ENCODE measurements around the gene ZNF823. TPM values are rescaled to one million over a fixed set of nuclear protein-coding genes. Genes with fewer than 3 reads are reported as not detected.

ZNF823 gene
- total and polyA plus RNA-seq, 2 donors (not counting 1 experiment from before 2014, with no cell fraction given) = 1.8 to 5.1 TPM

GRCh38 chr19:11705474-11705873 is 33.3 kb downstream of the ZNF823 start:
- Histone ChIP-seq H4K20me1 (ENCODE audit: control insufficient read depth, insufficient read depth, low read length, poor library complexity, severe bottlenecking) (no peaks in the 10 kb centered on the region), H3K4me2 (replicated peaks; ENCODE audit: low read depth, low read length, poor library complexity, severe bottlenecking) (no peak overlapping the region), H3K4me3 (ENCODE audit: control extremely low read depth in 1 of 5, extremely low read depth in 1 of 5, insufficient read depth in 1 of 5, low read depth in 2 of 5, low read length in 4 of 5) (no peak overlapping the region), H2AFZ (ENCODE audit: insufficient read depth, low read depth, low read length, poor library complexity, severe bottlenecking) (no peak overlapping the region), H3K36me3 (replicated peaks in 1 of 2; ENCODE audit: control extremely low read depth in 1 of 2, control insufficient read depth in 1 of 2, extremely low read depth in 1 of 2, insufficient read depth in 2 of 2, low read length in 1 of 2) (no peaks in the 10 kb centered on the region), H3K9me3 (ENCODE audit: control extremely low read depth in 1 of 3, control insufficient read depth in 2 of 3, insufficient read depth in 1 of 3, low read length in 2 of 3) (no peaks in the 10 kb centered on the region), H3K79me2 (ENCODE audit: control insufficient read depth, insufficient read depth, low read length) (no peaks in the 10 kb centered on the region), H3K27ac (ENCODE audit: low read length in 2 of 2) (no peak overlapping the region), H3K27me3 (replicated peaks in 1 of 4; ENCODE audit: control extremely low read depth in 1 of 4, control insufficient read depth in 3 of 4, insufficient read depth in 4 of 4, low read length in 3 of 4) (no peaks in the 10 kb centered on the region), H3K9ac (ENCODE audit: low read length) (no peak overlapping the region), H3K4me1 (ENCODE audit: control insufficient read depth in 2 of 2, insufficient read depth in 2 of 2, low read length in 2 of 2) (no peaks in the 10 kb centered on the region)
- TF ChIP-seq CTCF (IDR thresholded peaks at IDR 0.05) (no peak), EZH2 (IDR thresholded peaks at IDR 0.05; ENCODE audit: borderline replicate concordance, insufficient read depth, low read depth, low read length, poor library complexity, severe bottlenecking) (no peak)
- Mint-ChIP-seq H3K27me3 (peaks cover 11% of the 10 kb centered on the region), H3K4me3 (no peak overlapping the region), H3K9me3 (ENCODE audit: insufficient read depth) (no peaks in the 10 kb centered on the region), H3K4me1 (no peaks in the 10 kb centered on the region), H3K27ac (no peak overlapping the region)
- intact Hi-C loops (cut with micrococcal nuclease) = no loop called here
- WGBS (ENCODE audit: insufficient coverage) = no CpG with 5 or more reads among the region's 3 CpGs
- ChIA-PET CTCF (no interaction called here), POLR2A (no interaction called here)
- ATAC-seq (ENCODE audit: low read depth) (no peak), DNase-seq (no peak)

- ATAC-seq (ENCODE audit: low read depth) (no peak), DNase-seq (no peak)
- Mint-ChIP-seq H3K4me3 (no peak overlapping the region), H3K27ac (no peak overlapping the region), H3K9me3 (ENCODE audit: insufficient read depth) (no peaks in the 10 kb centered on the region), H3K4me1 (no peaks in the 10 kb centered on the region), H3K27me3 (peaks cover 15% of the 10 kb centered on the region)
- Histone ChIP-seq H2AFZ (ENCODE audit: insufficient read depth, low read depth, low read length, poor library complexity, severe bottlenecking) (no peak overlapping the region), H3K27ac (ENCODE audit: low read length in 2 of 2) (no peak overlapping the region), H4K20me1 (ENCODE audit: control insufficient read depth, insufficient read depth, low read length, poor library complexity, severe bottlenecking) (no peaks in the 10 kb centered on the region), H3K9me3 (ENCODE audit: control extremely low read depth in 1 of 3, control insufficient read depth in 2 of 3, insufficient read depth in 1 of 3, low read length in 2 of 3) (no peaks in the 10 kb centered on the region), H3K27me3 (replicated peaks in 1 of 4; ENCODE audit: control extremely low read depth in 1 of 4, control insufficient read depth in 3 of 4, insufficient read depth in 4 of 4, low read length in 3 of 4) (no peaks in the 10 kb centered on the region), H3K4me3 (ENCODE audit: control extremely low read depth in 1 of 5, extremely low read depth in 1 of 5, insufficient read depth in 1 of 5, low read depth in 2 of 5, low read length in 4 of 5) (no peak overlapping the region), H3K79me2 (ENCODE audit: control insufficient read depth, insufficient read depth, low read length) (no peaks in the 10 kb centered on the region), H3K36me3 (replicated peaks in 1 of 2; ENCODE audit: control extremely low read depth in 1 of 2, control insufficient read depth in 1 of 2, extremely low read depth in 1 of 2, insufficient read depth in 2 of 2, low read length in 1 of 2) (no peaks in the 10 kb centered on the region), H3K4me1 (ENCODE audit: control insufficient read depth in 2 of 2, insufficient read depth in 2 of 2, low read length in 2 of 2) (no peaks in the 10 kb centered on the region), H3K9ac (ENCODE audit: low read length) (no peak overlapping the region), H3K4me2 (replicated peaks; ENCODE audit: low read depth, low read length, poor library complexity, severe bottlenecking) (no peak overlapping the region)
- intact Hi-C loops (cut with micrococcal nuclease) = loop anchor here (5.0 kb wide), 1 partner anchor 108 kb away; the partner anchor contains the start of gene ZNF440
- TF ChIP-seq EZH2 (IDR thresholded peaks at IDR 0.05; ENCODE audit: borderline replicate concordance, insufficient read depth, low read depth, low read length, poor library complexity, severe bottlenecking) = no peak
- no peak for TF ChIP-seq CTCF (IDR thresholded peaks at IDR 0.05)
- WGBS (ENCODE audit: insufficient coverage) = no CpG with 5 or more reads among the region's 2 CpGs
- ChIA-PET CTCF (interaction anchor here (0.5 kb wide), 1 partner anchor 439 kb away, joined by 3 read pairs; no protein-coding TSS in a partner anchor), POLR2A (no interaction called here)
These were observed 34.1 kb downstream of the ZNF823 start for GRCh38 chr19:11704626-11705025.

Data from B cell (primary cell).